ENCODE data around the gene CNN2. TPM values are rescaled to one million over a fixed set of nuclear protein-coding genes. Genes with fewer than 3 reads are reported as not detected.

Gene CNN2
- polyA plus RNA-seq, 3 donors: 69.9 to 213 (median 144) TPM

DNA sequence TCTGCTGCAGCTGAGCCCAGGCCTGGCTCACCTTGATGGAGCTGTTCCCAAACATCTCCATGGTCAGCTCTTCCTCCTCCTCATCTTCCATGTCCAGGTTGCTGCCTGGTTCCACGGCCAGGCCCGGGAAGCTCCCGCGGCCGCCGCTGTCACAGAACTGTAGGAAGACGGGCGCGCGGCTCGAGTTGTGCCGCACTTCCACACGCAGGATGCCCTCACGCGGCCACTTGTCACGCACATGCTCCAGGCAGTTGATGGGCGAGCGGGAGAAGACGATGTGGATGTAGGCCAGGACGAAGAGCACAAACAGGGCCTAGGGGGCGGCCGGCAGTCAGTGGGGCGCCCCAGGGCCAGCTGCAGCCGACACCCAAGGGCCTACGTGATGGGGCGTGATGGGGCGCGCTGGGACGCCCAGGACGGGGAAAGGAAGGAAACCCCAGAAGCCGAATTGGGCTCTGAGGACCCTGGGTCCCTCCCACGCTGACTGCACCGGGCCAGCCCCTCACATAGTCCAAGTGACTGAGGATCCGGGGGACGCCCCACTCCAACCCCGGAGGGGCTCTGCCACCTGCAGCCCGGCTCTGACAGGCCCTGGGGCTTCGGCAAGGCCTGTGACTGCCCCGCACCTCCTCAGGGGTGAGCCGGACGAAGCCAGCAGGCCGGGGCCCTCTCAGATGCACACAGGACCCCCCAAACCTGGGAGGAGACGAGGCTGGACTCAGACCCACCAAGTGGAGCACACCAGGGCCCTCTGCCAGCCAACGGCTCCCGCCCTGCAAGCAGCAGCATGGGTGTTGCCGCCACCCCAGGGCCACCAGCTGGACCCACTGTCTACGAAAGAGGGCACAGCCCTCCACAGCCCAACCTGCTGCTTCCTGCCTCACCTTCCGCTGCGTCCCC is 12.0 kb upstream of the CNN2 start:
- WGBS (ENCODE audit: insufficient coverage): 95% methylated on average over 47 of the region's 49 CpGs
- no peak for DNase-seq
- no peak overlapping the region for H2AFZ ChIP-seq (ENCODE audit: insufficient read depth, low read depth, low read length, poor library complexity, severe bottlenecking)
- TF ChIP-seq, protein P1, sequence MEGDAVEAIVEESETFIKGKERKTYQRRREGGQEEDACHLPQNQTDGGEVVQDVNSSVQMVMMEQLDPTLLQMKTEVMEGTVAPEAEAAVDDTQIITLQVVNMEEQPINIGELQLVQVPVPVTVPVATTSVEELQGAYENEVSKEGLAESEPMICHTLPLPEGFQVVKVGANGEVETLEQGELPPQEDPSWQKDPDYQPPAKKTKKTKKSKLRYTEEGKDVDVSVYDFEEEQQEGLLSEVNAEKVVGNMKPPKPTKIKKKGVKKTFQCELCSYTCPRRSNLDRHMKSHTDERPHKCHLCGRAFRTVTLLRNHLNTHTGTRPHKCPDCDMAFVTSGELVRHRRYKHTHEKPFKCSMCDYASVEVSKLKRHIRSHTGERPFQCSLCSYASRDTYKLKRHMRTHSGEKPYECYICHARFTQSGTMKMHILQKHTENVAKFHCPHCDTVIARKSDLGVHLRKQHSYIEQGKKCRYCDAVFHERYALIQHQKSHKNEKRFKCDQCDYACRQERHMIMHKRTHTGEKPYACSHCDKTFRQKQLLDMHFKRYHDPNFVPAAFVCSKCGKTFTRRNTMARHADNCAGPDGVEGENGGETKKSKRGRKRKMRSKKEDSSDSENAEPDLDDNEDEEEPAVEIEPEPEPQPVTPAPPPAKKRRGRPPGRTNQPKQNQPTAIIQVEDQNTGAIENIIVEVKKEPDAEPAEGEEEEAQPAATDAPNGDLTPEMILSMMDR (IDR thresholded peaks at IDR 0.05): no peak
- H3K9ac ChIP-seq (ENCODE audit: insufficient read depth, low read length, poor library complexity, severe bottlenecking): no peak overlapping the region
- no peaks in the 10 kb centered on the region for H3K27me3 ChIP-seq (ENCODE audit: control insufficient read depth in 2 of 2, insufficient read depth in 2 of 2, low read length in 2 of 2)
- H3K4me3 ChIP-seq (replicated peaks in 1 of 3; ENCODE audit: low read depth in 2 of 3, low read length in 3 of 3): no peak overlapping the region
- H3K79me2 ChIP-seq (ENCODE audit: insufficient read depth, low read length): peaks cover 64% of the 10 kb centered on the region
- H3K27ac ChIP-seq (ENCODE audit: low read depth in 1 of 2, low read length in 2 of 2): no peak overlapping the region
- Mint-ChIP-seq H3K36me3 (peaks cover 16 to 52% of the 10 kb centered on the region in 2 donors), H3K4me1 (peaks cover 30% of the 10 kb centered on the region), H3K27me3 (ENCODE audit: low read depth in 3 of 3) (peaks cover 0 to 3% (median 1%) of the 10 kb centered on the region in 3 donors), H3K9me3 (no peaks in the 10 kb centered on the region), H3K27ac (no peak overlapping the region), H3K4me3 (no peak overlapping the region)
- H3K4me1 ChIP-seq (ENCODE audit: control insufficient read depth in 1 of 2, insufficient read depth in 2 of 2, low read length in 2 of 2): peaks cover 29 to 34% of the 10 kb centered on the region in 2 donors
- no peaks in the 10 kb centered on the region for H3K9me3 ChIP-seq (replicated peaks in 1 of 2; ENCODE audit: control insufficient read depth in 1 of 2, insufficient read depth in 1 of 2, low read length in 2 of 2)
- H3K4me2 ChIP-seq (replicated peaks; ENCODE audit: extremely low read depth, low read length, poor library complexity, severe bottlenecking): no peak overlapping the region
- intact Hi-C loops (cut with micrococcal nuclease): no loop called here
- peaks cover 97% of the 10 kb centered on the region for H4K20me1 ChIP-seq (ENCODE audit: insufficient read depth, low read length)
- H3K36me3 ChIP-seq (replicated peaks in 1 of 2; ENCODE audit: control insufficient read depth in 1 of 2, insufficient read depth in 2 of 2, low read length in 2 of 2): peaks cover 49 to 55% of the 10 kb centered on the region in 2 donors

DNA sequence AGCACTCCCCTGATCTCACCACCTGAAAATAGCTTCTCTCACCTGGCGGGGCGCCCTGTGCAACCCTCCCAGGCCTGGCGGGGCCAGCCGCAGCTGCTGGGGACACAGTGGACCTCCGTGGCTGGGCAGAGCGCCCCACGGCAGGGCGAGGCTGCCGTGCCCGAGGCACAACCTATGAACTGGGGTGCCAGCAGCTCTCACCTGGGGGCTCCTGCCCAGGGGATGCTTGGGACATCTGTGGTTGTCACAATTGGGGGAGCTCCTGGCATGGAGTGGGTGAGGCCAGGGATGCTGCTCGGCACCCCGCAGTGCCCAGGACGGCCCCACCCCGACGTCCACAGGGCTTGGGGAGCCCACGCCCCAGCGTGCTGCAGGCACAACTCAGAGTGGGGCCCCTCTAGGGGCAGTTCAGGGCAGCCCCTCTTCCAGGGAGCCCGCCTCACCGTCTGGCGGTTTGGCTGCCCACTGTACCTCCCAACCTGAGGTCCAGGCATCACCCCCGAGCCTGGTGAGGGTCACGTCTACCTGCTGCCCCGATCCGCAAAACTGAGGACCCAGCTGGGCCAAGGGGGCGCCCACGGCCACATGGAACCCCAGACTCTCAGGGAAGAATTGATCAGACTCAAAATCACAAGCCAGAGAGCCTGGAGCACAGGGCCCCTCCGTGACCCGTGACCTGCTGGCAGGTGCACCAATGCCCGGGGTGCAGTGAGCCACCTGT is 11.2 kb upstream of the CNN2 start:
- Histone ChIP-seq H3K9me3 (replicated peaks in 1 of 2; ENCODE audit: control insufficient read depth in 1 of 2, insufficient read depth in 1 of 2, low read length in 2 of 2) (no peaks in the 10 kb centered on the region), H3K27ac (ENCODE audit: low read depth in 1 of 2, low read length in 2 of 2) (no peak overlapping the region), H3K4me1 (ENCODE audit: control insufficient read depth in 1 of 2, insufficient read depth in 2 of 2, low read length in 2 of 2) (peaks cover 37 to 42% of the 10 kb centered on the region in 2 donors), H3K9ac (ENCODE audit: insufficient read depth, low read length, poor library complexity, severe bottlenecking) (no peak overlapping the region), H3K36me3 (replicated peaks in 1 of 2; ENCODE audit: control insufficient read depth in 1 of 2, insufficient read depth in 2 of 2, low read length in 2 of 2) (peaks cover 44 to 47% of the 10 kb centered on the region in 2 donors), H4K20me1 (ENCODE audit: insufficient read depth, low read length) (peaks cover 97% of the 10 kb centered on the region), H3K4me2 (replicated peaks; ENCODE audit: extremely low read depth, low read length, poor library complexity, severe bottlenecking) (no peak overlapping the region), H3K27me3 (ENCODE audit: control insufficient read depth in 2 of 2, insufficient read depth in 2 of 2, low read length in 2 of 2) (no peaks in the 10 kb centered on the region), H3K4me3 (replicated peaks in 1 of 3; ENCODE audit: low read depth in 2 of 3, low read length in 3 of 3) (no peak overlapping the region), H2AFZ (ENCODE audit: insufficient read depth, low read depth, low read length, poor library complexity, severe bottlenecking) (no peak overlapping the region), H3K79me2 (ENCODE audit: insufficient read depth, low read length) (peaks cover 72% of the 10 kb centered on the region)
- WGBS (ENCODE audit: insufficient coverage): 94% methylated on average over 24 of the region's 29 CpGs
- no peak for DNase-seq
- H3K27ac Mint-ChIP-seq: no peak overlapping the region
- H3K9me3 Mint-ChIP-seq: no peaks in the 10 kb centered on the region
- H3K4me1 Mint-ChIP-seq: peaks cover 38% of the 10 kb centered on the region
- peaks cover 0 to 1% (median 0%) of the 10 kb centered on the region in 3 donors for H3K27me3 Mint-ChIP-seq (ENCODE audit: low read depth in 3 of 3)
- TF ChIP-seq, protein P1 (IDR thresholded peaks at IDR 0.05): no peak
- no peak overlapping the region for H3K4me3 Mint-ChIP-seq
- intact Hi-C loops (cut with micrococcal nuclease): no loop called here
- H3K36me3 Mint-ChIP-seq: peaks cover 14 to 46% of the 10 kb centered on the region in 2 donors

Data from CD14-positive monocyte (primary cell).